CD4-positive, alpha-beta T cell treated with Interleukin-2 at 100 ng/mL for 4 hours (primary cell): ENCODE measurements around the gene STPG4.

Source experiments
- DNase-seq: peaks from one replicate; pipeline ENCODE4 v3.0.0-alpha.2; 2020; ENCODE audit warnings: low spot score

STPG4 gene

DNA sequence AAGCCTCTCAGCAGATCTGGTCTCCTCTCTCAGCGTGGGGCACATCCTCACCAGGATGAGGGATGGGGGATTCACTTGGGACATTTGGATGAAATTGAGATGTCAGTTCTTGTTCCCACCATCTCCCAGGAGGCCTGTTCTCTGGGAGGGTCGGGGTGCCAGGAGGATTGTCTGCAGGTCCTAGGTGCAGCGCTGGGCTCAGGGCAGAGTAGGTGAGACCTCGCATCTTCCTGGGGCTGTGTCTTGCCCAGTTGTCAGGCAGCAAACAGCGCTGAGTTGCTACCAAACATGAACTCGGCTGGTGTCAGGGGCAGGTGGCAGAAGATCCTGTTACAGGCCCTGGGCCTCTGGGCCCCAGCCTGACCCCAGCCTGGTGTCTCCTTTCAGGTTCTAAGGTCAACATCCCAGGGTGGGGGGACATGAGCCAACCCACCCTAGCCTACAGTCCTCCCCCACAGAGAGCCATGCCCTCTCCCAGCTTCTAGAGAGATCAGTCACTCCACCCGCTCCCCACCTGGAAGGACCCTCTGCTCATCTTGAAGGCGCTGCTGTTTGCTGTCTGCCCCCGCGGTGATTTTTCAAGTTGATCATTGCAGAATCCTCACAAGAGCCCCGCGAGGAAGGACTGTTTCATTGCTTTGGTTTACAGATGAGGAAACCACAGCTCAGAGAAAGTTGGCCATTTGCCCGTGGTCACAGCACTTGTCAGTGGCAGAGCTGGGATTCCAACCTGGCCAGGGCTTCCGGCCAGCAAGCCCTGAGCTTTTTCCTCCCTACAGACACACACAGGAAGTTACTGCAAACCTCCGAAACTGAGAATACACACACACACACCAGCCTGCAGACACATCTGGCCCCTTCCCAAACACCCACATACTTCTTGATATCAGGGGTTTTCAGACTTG, 83.9 kb downstream of the STPG4 start:
- DNase-seq = peak; percentile 44

DNA sequence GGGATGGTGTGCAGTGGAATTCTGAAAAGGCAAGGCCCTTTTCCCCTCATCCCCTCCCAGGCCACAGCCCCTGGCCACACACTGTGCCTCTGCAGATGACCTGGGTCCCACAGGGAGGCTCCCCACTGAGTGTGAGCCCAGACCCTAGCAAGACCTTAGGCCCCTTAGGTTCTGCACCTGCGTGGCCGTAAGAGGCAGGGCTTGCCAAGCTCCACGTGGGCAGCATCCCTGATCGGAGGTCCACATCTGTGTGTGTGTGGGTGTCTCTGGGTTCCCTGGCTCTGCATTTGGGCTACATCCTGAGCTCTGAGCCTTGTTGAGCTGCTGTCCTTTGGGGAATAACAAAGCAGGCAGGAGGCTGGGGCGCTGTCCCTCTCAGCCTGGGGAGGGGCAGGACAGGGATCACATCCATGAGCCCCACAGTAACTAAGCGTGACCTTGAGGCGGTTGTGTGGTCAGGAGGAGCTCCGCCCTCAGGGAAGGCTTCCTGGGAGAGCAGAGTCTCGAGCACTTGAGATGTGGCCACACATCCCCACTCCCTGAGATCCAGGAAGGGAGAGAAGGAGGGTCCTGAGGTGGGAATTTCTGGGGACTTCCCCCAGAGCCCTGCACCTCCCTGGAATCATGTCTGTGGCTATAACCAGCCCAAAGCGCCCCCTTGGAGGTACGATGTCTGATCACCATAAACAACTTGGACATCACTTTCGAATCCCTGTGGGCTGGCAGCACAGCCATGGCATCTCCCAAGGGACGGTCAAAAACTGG, 84.8 kb downstream of the STPG4 start:
- no peak for DNase-seq

DNA sequence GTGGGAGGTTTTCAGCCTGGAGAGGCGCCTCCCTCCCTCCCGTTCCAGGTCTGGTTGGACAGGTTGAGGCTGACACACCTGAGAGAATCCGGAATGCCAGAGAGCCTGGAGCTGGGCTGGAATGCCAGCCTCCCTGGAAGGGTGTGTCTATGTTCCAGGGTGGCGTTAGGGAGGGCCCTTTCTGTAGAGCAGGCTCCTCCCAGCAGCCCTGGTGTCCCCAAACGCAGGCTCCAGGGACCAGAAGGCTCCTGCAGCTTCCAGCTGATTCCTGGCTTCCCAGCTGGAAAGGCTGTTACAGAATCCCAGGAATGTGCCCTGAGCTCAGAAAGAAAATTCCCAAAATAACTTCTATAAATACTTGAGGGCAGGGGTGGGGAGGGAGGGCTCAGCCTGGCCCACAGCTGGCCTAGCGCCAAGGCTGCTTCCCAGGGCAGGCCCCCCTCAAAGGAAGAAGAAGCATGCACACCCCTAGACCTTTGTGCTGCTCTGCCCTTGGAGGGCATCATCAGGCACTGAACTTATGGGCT, 85.4 kb downstream of the STPG4 start:
- DNase-seq = no peak

DNA sequence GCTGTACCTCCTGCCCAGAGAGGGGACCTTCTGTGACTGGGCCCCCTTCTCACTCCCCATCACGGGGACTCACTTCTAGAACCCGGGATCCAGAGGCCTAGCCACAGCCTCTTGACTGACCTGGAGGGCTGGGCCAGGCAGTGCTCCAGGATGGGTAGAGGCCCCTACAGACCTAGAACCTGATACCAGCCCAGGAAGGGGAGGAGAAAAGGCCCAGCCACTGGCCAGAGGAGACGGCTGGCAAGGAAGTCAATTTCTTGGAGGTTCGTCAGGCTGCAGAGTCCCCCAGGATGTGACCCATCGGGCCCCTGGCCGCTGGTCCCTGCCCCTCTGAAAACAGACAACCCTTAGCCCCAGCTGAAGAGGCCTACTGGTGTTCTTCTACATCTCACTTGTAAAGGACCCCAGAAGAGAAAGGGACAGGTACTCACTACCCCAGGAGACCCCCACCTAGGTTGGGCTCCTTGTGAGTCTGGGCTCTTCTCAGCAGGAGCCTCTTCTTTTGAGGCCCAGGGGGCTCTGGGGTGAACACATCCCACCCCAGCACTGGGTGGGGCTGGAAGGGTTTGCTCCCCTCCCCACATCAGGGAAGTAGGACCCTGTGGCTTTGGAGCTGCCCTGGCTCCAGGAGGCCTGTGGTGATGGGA, 86.0 kb downstream of the STPG4 start:
- no peak for DNase-seq

DNA sequence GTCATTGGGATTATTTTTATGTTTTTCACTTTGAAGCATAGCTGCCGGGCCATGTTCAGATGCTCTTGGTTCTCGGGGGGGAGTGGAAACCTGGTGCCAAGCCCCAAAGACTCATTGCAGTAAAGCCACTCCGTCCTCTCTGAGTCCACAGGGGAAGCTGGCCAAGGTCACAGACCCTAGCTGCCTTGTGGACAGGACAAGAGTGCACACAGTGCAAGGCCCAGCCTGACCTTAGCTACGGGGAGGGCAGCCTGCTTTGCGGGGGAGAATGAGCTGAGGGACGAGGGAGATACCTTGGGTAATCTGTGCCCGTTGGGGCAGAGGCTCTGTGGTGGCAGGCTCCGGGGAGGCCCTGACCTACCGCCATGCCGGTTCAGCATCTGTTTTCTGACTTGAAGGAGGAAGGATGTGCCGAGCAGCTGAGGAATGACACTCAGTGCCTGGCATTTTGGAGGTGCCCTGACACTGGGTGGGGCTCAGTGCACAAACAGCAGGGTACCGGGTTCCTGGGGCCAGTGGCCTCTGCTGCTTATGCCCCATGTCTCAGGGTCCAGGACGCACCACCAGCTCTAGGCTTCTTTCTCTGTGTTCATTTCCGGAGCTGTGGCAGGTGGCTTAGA, 87.2 kb downstream of the STPG4 start:
- no peak for DNase-seq

DNA sequence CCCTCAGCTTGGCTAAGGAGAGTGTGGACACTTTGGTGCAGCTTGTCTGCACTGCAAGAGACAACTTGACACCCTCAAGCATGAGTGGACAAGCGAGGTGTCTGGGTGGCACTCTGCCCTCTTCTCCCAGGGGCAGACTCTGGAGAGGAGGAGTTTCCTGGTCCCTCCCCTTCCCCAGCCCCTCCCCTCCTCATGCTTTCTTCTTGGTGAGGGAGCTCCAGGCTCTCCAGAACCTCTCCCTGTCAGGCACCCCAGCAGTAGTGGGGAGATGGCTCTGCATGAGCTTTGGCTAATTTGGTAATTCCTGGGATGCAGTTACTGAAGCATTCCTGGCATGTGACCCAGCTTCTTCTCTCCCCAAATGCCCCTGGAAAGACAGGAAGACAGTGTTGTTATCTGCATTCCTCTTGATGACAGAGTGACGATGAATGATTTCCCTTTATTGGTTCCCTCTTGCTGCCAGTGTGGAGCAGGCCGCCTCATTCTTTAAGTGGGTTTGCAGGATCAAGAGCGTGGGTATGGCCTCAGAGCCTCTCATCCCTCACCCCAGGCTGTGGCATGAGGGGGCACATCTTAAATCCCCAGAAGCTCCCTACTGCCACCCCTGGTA, 89.2 kb downstream of the STPG4 start:
- no peak for DNase-seq

DNA sequence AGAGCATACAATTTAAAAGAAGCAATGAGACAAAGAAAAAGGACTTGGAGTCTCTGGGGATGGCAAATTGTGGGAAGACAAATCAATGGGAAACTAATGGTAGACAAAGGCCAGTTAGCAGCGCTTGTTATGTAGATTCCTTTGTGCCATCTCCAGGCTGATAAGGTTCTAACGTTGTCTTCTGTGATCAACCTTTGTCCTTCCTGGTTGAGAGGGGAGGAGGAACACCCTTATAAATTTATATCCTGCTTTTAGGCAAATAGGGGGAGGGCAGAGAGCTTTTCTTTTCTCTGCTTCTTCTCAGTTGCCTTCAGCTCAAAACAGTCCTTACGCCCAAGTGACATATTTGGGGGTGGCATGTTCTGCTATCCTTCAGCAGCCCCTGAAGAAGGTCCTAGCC, 89.8 kb downstream of the STPG4 start:
- no peak for DNase-seq

DNA sequence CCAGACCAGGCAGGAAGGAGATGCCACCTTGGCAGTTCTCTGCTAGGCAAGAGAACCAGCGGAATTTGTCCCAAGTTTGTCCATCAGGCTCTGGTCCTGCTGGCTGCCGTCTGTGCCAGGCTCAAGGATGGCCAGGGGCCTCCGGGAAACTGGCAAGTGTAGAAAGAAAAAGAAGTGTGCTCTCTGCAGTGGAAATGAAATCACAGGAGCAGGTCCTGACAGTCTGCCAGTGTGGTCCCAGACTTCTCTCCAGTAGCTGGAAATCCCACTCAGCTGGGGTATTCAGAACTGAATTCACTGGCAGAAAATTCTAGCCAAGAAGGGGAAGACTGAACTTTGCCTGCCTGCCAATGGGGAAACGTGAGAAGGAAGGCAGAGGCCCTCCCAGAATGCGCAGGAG, 91.0 kb downstream of the STPG4 start:
- DNase-seq = no peak

DNA sequence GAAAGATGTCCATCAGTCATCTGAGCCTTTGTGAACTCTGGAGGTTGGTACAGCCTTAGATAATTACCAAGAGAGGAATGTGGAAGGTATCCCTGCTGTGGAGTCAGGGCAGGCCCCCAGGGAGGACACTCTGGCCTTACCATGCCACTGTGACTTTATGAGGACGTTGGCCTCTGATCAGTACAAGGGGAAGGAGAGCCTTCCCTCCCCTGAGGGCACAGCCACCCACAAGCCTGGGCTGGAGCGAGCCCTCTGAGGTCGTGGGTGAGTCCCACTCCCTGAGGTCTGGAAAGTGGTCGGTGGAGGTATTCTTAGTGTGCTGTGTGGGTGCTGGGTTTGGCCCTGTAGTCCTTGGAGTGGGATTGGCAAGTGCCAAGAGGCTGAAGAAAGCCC, 91.6 kb downstream of the STPG4 start:
- DNase-seq = no peak

DNA sequence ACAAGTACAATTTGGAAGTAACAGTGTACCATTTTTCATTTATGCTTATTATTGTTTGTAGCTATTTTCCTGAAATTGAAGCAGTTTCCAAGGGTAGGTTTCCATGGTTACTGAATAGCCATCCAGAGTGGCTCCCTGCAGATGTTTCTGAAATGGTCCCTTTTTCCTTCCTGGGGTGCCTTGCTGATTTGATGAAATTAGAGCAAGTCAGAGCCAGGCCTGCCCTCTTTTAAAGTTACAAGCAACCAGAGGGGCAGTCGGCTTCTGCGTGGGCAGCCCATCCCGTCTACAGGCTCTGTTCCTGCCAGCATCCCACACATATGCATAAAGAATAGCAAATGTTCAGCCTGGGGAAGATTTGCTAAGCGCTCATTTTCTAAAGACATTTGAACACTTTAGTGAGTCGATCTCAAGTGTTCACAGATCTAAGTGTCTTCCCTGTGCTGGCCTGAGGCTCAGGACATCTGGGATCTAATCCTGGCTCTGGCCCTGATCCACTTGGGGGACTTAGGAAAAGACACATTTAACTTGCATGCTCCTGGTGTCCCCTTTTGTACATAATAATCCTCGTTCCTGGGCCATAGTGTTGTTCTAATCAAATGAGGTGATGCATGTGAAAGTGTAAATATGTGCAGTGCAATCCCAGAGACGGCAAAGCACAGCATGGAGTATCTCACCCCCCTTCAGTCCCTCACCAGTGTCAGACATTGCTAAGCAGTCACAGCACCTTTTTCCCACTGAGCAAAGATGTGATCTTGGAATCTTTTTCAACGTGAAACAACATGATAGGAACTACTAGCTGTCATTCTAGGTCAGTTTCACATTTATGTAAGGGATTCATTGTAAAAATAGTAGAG, 92.2 kb downstream of the STPG4 start:
- DNase-seq = no peak

DNA sequence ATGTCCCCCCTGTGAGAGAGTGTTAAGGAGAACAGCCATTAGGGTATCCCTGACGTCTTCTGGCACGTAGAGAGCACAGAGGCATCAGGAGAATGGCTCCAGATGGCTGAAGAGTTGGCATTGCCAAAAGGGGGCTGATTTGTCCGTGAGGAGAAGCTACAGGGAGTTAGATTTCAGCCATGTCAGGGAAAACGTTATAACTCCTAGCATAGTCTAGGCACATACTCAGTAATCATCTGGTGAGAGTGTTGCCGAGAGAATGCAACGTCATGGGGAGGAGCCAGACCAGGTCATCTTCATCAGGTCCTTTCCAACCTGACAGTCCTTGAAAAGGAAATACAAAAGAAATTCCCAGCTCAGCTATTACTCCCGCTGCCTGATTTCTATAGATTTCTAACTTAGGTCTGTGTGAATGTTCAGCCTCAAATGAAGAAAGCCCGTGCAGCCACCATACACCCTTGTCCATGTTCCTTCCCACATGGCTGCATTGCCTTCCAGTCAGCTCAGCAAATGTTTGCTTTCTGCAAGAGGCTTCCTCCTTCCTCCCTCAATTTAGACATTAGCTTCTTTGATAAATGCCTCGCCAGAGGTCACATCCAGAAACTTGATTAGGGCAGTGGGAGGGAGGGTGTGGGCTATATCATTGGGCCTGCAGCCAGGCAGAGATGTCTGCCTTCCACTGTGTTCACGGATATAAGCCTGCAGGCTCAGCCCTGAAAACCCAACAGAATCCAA, 93.0 kb downstream of the STPG4 start:
- no peak for DNase-seq

DNA sequence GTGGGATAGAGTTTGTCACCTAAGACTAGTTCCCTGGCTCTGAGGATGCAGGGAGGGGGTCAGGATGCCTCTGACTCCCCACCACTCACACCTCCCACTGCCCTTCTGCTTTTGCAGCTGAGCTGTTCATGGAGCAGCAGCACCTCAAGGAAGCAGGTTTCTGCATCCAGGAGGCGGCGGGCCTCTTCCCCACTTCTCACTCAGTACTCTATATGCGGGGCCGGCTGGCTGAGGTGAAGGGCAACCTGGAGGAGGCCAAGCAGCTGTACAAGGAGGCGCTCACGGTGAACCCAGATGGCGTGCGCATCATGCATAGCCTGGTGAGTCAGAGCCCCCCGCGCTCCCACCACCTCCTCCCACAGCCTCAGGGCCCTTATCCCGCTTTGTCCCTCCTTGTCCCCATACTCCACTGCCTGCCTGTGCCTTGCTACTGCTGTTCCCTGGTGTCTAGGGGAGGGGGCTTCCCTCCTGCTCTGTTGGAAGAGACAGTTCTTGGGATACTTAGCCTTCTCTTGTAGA, 94.4 kb downstream of the STPG4 start:
- DNase-seq = no peak

DNA sequence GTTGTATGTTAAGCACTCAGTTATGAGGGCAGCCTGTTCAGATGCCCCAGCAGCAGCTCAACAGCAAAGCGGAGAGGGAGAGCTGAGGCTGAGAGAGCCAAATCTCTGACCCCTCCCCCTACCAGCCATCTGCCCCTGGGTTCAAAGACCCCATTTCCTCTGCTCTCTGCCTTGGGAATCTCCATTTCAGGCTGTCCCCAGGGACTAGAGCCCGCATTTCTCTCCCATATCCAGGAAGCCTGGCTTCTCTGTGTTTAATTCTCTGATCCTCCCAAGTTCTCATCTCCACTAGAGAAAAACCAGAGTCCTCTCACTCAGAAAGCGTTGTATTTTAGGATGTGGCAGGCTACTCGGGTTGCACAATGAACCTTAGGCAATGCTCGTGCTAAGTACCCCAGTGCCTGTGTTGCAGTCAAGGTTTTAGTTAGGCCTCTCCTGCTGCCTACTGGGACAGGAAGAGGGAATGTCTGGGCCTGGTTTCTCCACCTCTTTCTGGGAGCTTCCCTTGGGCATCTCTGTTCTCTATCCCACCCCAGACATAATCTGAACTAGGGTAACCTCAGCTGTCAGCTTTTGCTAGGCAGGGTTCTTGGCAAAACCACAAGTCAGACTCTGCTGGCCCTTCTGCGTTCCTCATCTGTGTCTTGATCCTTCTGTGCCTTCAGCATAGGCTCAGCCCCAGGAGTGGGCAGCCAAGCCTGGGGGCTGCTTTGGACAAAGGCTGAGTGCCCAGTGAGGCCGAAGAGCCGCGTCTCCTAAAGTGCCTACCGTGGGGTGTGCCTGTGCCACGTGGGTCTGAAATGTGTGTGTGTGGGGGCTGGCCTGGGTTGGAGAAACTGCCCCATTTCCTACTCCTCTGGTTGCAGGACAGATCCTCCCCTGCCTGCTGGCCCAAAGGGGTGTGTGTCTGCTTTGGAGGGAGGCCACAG, 96.8 kb downstream of the STPG4 start:
- no peak for DNase-seq

DNA sequence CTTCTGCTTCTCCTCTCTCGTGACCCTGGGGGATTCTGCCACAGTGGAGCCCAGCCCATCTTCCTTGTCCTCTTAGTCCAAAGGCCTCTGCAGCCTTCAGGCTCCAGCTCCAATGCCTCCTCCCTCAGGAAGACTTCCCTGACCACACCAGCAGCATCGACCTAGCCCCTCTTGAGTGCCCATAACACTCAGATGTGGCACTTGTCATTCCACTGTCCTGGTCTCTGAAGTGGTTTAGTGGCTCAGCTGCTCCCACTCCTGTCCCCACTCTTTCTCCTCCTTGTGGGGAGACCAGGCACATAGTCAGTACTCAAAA, 97.5 kb downstream of the STPG4 start:
- no peak for DNase-seq

DNA sequence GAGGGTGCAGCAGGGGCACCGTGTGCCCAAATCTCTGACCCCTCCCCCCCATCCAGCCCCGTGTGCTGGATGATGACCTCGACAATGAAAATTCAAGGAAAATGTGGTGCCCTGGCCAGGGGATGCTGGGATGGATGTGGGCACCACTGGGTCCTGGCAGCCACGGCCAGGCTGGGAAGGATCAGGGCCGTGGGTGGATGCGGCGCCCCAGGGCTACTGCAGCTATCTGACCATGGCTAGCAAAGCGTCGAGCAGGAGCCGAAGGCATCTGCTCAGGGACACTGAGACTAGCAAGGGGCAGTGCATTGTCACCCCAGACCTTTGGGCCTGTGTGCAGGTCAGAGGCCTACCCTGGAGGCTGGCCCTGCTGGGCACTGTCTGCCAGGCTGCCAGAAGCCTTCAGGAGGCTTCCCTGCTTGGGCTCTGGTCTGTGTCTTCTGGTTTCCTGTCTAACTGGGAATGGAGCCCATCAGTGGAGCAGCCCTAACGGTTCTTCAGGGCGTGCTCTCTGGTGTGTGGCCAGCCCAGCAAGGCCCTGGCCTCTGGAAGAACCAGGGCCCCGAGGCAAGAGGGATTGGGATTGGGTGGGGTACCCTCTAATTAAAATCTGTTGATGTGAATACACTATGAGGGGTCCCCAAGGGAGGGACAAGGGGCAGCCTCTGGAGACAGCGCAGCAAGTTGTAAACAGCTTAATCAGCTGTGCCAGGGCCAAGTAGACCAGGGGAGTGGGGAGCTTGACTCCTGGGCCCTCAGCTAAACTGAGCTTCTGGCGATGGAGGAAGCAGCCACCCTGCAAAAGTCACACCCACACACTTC, 98.0 kb downstream of the STPG4 start:
- DNase-seq = no peak

DNA sequence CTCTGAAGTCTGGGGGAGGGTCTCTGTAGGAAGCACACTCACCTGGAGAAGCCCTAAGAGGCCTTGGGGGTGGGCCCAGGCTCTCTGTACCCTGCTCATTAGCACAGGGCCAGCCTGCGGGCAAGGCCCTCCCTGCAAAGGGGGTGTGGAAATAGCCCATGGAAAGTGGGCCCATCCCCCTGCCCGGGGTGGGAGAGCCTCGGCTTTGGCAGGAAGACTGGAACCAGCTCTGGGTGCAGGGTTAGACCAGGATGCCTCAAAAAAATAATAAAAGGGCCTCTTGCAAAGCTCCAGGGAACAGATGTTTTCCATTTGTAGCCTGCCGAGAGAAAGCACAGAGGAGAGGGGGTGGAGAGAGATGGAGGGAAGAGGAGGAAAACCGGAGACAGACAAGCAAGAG, 98.7 kb downstream of the STPG4 start:
- no peak for DNase-seq

DNA sequence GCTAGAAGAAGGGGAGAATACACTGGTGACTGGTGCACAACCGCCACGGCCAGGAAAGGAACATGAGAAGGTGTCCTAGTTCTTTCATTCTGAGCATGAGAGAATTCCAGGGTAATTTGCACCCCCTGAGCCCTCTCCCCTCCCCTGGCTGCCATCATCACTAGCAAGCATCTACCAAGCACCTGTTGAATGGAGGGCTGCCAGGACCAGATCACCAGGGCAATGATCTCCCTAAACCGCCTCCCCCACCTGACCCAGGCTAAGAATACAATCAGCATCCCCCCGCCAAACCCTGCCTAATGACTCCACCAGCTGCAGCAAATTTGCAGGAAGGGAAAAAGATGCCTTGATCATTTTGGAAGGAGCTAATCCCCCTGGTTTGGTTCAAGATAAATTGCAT, 100.2 kb downstream of the STPG4 start:
- no peak for DNase-seq

DNA sequence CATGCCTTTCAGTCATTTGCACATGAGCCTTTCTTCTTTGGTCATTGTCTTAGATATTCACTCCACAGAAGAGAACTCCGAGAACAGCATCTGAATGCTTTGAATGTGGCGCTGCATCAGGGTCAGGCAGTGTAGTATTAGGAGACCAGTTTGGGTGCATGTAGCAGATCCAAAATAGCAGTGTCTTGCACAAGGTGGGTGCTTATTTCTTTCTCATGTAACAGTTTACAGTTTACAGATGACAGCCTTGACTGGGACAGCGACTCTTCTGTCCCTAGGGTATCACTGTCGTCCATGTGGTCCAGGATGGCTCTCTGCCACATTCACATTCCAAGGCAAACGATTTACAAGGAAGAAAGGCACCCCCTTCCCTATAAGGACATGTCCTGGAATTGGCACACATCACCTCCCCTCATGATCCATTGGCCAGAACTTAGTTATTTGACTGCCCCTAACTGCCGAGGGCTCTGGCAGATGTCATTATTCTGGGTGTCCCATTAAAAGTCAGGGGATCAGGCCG, 101.0 kb downstream of the STPG4 start:
- DNase-seq = no peak
